ENCODE data around the gene ADORA1.

Gene ADORA1

GRCh38 chr1:203161703-203162102, 34.2 kb downstream of the ADORA1 start:
- no peak for DNase-seq

GRCh38 chr1:203162403-203162802, 34.9 kb downstream of the ADORA1 start:
- no peak for DNase-seq

DNA sequence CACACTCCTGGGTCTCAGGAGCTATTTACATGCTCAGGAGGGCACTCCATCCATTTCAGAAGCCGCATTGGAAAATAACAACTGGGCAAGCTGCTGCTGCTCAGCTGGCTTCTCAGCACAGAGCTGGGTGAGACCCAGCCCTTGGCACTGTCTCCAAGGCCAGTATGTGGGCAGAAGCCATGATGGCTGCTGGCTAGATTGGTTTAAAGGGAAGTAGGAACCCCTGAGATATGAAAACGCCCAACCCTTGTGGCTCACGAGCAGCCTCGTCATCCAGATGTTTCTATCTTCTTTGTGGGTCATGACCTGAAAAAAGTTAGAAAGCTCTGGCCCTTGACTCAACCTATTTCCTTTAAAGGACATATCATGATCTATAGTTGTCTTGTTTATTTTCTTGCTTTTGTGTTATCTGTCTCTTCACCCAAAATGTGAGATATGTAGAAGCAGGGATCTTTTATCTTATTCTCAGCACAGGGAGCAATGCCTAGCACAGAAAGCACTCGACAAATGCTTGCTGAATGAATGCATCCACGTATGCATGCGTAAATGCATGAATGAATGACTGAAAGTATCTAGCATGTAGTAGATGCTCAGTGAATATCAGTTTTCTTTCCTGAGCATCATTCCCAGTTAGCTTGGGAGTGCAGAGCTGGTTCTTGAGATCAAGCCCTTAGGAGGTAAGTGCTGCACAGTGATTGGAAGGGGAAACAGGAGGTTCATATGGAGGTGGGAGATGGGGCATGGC, 36.5 kb downstream of the ADORA1 start:
- DNase-seq, result no peak

GRCh38 chr1:203165101-203165799, 37.7 kb downstream of the ADORA1 start:
- DNase-seq, result no peak

GRCh38 chr1:203165800-203166161, 38.3 kb downstream of the ADORA1 start:
- no peak for DNase-seq

GRCh38 chr1:203166192-203166940, 38.8 kb downstream of the ADORA1 start:
- no peak for DNase-seq

DNA sequence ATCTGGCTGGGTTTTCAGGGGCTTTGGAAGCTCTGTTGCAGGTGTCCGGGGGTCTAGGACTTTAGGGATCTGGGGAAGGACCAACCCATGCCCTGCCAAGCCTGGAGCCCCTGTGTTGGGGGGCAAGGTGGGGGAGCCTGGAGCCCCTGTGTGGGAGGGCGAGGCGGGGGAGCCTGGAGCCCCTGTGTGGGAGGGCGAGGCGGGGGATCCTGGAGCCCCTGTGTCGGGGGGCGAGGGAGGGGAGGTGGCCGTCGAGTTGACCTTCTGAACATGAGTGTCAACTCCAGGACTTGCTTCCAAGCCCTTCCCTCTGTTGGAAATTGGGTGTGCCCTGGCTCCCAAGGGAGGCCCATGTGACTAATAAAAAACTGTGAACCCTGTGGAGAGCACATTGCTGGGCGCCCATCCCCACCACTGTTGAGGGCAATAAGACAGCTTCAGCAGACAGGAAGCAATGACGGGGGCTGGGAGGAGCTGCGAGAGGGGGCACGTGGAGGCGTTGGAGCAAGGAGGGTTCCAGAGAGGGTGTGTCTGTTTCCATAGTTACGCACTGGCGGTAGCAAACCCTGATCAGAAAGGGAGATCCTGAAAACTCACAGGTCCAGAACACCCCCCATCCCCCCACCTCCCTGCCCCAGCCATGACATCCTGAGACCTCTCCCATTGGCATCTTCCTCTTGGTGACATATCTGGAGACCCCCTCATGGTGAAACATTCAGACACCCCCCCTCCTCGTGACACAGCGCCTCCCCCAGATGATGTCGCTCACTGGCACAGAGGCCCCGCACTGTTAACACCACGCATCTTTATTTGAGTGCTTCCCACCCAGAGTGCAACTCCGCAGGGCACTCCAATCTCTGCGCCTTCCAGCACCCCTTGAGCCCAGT, 39.7 kb downstream of the ADORA1 start:
- DNase-seq, result no peak

GRCh38 chr1:203167913-203168200, 40.3 kb downstream of the ADORA1 start:
- DNase-seq, result no peak

DNA sequence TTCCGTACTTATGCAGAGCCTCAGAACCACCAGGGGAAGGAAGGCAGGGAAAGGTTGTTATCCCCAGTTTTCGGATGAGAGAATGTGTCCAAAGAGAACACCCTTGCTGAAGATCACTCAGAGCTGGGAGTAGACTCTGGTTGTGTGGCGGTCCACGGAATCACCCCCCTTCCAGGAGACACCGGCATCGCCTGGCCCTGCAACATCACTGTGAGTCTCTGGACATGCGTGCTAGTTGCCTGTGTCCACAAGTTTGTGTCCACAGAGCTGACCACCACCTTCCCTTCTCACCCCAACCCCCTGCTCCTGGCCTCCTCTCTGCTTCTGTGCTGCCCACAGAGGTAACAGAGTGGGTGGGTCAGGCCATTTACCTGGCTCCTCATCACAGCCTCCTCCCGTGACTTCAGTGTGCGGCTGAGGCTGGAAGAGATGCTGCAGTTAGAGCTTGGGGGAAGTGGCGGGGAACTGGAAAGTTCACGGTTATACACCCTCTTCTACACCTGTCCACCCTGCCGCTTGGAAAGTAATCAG, 40.8 kb downstream of the ADORA1 start:
- no peak for DNase-seq

DNA sequence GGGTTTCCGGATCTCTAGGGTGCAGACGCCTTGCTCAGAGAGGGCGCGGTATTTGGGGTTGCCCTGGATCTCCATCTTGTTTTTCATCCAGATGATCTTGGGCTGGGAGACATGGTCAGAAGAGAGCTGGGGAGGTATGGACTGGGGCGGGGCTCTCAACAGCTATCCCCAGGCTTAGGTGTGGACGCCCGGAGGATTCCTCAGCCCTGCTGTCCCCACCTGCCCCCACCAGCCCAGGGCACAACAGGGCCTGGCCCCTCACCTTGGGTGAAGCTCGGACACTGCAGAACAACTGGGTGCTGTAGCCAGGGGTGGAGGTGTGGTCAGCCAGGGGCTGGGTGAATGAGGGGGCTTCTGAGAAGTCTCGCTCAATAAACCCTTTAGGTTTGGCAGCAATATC, 41.5 kb downstream of the ADORA1 start:
- no peak for DNase-seq

- DNase-seq, result no peak
Observed at GRCh38 chr1:203169770-203170520, 42.4 kb downstream of the ADORA1 start.

GRCh38 chr1:203170625-203171330, 43.3 kb downstream of the ADORA1 start:
- DNase-seq, result no peak

- no peak for DNase-seq
Observed at GRCh38 chr1:203171341-203172183, 44.0 kb downstream of the ADORA1 start.

DNA sequence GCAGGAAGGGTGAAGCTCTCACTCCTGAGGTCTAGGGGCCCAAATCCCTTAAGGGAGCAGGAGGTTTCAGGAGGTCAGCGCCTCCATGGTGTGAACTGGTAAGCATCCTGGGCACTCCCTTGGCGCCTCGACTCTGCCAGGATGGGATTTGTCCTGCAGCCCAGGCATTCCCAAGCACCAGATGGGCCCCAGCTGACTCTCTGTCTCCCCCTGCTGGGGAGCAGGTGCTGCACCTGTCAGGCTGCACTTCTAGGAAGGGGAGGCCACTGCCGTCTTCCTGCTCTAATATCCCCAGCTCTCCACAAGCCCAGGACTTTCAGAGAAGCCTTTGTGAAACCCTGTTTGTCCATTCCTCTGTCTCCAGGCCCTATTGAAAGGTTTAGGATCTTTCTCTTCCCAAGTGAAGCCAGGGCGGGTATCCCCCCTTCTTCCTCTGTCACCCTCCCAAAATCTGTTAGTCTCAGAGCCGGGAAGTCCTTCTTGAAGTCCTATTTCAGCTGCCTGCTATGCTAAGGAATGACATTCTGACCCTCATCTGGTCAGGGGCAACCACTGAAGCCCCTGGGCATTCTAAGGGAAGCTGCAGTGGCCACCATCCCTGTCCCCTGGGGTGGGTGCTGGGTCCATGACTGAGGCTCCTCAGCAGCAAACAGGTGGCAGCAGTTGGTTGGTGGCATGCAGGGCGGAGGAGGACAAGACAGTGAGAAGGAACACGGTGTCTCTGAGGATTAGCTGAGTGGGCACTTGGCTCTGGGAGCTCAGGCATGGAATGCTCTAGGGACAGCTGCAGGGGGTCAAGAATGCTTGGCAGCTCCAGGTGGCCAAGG, 44.9 kb downstream of the ADORA1 start:
- DNase-seq, result no peak

DNA sequence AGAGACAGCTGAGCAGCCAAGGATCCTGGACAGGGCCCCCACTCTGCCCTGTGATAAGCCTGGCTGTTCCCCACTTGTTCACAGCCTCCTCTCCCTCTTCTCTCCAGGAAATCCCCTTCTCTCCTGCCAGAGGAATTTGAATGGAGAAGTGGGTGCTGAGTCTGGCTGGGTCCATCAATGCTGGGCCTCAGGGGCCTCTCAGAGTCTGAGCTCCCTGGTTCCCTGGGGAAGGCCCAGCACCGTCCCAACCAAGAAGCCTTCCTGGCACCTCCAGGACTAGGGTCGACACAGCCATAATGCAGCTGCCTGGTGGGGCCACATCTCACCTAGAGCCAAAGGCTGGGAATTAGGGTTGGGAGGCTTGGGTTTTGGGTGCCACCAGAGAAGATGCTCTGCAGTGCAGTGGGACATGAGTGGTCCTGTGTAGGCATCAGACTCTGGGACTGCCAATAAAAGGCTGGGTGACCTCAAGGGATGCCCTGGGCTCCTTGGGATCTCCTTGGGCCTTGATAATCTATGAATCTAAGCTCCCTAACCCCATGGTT, 45.6 kb downstream of the ADORA1 start:
- no peak for DNase-seq

DNA sequence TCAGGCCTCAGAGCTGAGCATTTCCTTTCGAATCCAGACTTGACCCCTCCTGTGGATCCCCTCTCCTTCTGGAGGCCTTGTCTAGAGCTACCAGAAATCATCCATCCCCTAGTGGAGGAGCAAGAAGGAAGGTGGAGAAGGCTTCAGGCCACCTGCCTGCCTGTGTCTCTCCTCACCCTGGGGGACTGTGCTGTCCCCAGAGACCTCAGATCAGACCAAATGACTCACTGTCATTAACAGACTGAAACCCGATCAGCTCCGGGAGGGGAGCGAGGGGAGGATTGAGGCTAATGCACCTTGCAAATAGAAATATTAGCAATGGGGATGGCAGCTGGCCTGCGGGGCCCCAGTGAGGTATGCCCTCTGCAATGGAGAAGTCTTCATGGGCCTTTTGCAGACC, 46.0 kb downstream of the ADORA1 start:
- no peak for DNase-seq

DNA sequence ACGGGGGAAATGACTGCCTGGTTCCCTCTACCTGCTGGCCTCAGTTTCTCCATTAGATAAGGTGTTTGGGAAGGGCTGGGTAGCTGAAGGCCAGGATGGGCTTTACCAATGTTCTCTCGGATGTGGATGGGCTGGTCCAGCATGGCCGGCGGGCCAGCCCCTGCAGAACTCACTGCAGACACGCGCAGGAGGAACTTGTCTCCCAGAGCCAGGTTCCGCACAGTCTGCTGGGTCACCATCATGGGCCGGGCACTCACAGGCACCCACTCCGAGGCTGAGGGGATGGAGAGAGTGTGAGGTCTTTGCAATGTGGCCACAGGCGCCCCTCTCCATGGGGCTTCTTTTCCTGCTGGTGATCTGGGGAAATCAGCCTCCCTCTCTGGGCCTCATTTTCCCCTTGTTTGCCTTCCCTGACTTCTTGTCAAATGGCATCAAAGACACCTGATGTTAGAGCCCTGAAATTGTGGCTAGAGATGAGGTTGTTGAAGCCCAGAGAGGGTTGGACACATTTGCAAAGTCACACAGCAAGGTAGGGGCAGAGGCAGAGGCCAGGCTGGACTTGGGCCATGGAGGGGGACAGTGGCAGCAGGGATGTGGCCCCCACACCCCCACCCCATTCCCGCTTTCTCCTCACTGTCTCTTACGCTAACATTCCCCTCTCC, 46.9 kb downstream of the ADORA1 start:
- DNase-seq, result no peak

DNA sequence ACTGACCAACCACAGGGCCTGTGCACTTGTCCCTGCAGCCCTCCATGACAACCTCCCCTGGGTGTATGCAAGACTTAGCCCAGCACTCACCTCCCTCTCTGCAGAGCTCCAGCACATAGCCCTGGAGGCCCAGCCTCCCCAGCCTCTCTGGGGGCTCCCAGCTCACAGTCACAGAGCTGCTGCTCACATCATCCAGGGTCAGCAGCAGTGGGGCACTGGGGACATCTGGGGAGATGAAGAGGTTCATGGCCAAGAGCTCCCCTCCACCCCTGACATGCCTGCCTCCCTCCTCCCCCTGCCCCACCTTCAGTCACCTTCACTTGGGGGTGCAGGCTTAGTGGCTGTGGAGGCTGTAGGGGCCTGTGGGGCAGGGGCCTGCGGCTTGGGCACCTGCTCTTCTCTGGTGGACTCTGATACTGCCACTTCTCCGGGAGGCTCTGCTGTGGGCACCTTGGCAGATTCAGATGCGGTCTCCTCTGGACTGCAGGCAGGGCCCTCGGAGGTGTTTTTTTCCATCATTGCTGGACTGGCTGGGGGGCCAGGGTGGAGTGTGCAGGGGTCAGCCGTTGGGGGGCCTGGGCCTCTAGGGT, 47.8 kb downstream of the ADORA1 start, which contains the start of gene MYBPH:
Gene MYBPH, minus strand, starts transcription at position 590 of the 590 bp plus-strand sequence. Its CDS starts 71 bp downstream, at position 519.
- DNase-seq, result no peak

Data from NCI-H526 treated with DMSO at 0.1 percent for 48 hours (cell line).